ENCODE measurements around the gene UBXN1.

UBXN1 gene

GRCh38 chr11:62678770-62679696, at the start of gene UBXN1:
TSS of gene UBXN1 (minus strand) at chr11:62679073. CDS start at chr11:62678923, 150 bp downstream.
- peak within 1 kb of the TSS; percentile 77 for H3K27ac ChIP-seq

GRCh38 chr11:62728171-62728988, 49.5 kb upstream of the UBXN1 start, which contains the start of gene TTC9C:
TSS of gene TTC9C (plus strand) at chr11:62728486. CDS start at chr11:62728849, 363 bp downstream.
- TF ChIP-seq ZFX (IDR thresholded peaks at IDR 0.05; ENCODE audit: borderline replicate concordance) (no peak), CTCF (IDR thresholded peaks at IDR 0.05) (no peak)
- H3K27ac ChIP-seq, result peak within 1 kb of the TSS; percentile 99

More at GRCh38 chr11:62678770-62679696, at the start of gene UBXN1:
- TF ChIP-seq CTCF (IDR thresholded peaks at IDR 0.05) (no peak), ZFX (IDR thresholded peaks at IDR 0.05; ENCODE audit: borderline replicate concordance) (no peak)

- H3K27ac ChIP-seq, result peak overlapping the region; percentile 99
- no peak for TF ChIP-seq CTCF (IDR thresholded peaks at IDR 0.05)
- no peak for TF ChIP-seq ZFX (IDR thresholded peaks at IDR 0.05; ENCODE audit: borderline replicate concordance)
These were observed 48.9 kb upstream of the UBXN1 start for GRCh38 chr11:62727872-62728170.

- H3K27ac ChIP-seq, result peak within 1 kb of the TSS; percentile 99
- no peak for TF ChIP-seq CTCF (IDR thresholded peaks at IDR 0.05)
- no peak for TF ChIP-seq ZFX (IDR thresholded peaks at IDR 0.05; ENCODE audit: borderline replicate concordance)
These were observed 48.4 kb upstream of the UBXN1 start, which contains the start of gene HNRNPUL2 for GRCh38 chr11:62727165-62727871. TSS of gene HNRNPUL2 (minus strand) at chr11:62727457. CDS start at chr11:62727156, 301 bp downstream.

GRCh38 chr11:62726915-62727164, 48.0 kb upstream of the UBXN1 start:
- TF ChIP-seq ZFX (IDR thresholded peaks at IDR 0.05; ENCODE audit: borderline replicate concordance) (no peak), CTCF (IDR thresholded peaks at IDR 0.05) (no peak)
- peak overlapping the region; percentile 99 for H3K27ac ChIP-seq

GRCh38 chr11:62726156-62726914, 47.5 kb upstream of the UBXN1 start:
- no peak for TF ChIP-seq CTCF (IDR thresholded peaks at IDR 0.05)
- no peak for TF ChIP-seq ZFX (IDR thresholded peaks at IDR 0.05; ENCODE audit: borderline replicate concordance)
- peak overlapping the region; percentile 99 for H3K27ac ChIP-seq
